NCI-H1694 (cell line): ENCODE data around the gene RIC8A.

Experiments used
- DNase-seq: peaks from one replicate; lab custom pipeline; 2025; lab: John Stamatoyannopoulos, UW

Gene RIC8A

DNA sequence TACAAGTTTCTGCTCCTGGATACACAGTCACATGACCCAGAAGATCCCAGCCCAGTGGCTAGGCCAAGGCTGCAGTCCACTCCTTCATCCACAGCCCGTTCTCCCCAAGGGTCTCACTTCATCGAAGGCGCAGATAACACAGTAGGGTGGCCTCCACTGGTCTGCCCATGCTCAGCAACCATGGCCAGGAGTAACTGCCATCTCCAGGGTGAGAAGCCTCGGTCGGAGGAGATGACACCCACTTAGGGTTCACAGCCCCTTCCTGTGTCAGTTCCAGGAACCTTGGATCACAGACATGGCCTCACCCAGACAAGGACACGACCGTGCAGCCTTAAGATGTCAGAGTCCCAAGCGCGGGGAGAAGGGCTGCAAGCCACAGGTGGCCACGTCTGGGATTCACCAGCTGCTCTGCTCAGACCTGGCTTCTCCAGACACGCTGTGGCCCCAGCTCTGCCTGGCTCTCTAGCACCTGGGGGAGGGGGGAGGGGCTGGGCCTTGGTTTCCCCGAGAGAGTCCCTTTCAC lies 2.9 kb upstream of the RIC8A start:
- DNase-seq, result no peak

GRCh38 chr11:205221-206001 lies 2.1 kb upstream of the RIC8A start:
- no peak for DNase-seq

DNA sequence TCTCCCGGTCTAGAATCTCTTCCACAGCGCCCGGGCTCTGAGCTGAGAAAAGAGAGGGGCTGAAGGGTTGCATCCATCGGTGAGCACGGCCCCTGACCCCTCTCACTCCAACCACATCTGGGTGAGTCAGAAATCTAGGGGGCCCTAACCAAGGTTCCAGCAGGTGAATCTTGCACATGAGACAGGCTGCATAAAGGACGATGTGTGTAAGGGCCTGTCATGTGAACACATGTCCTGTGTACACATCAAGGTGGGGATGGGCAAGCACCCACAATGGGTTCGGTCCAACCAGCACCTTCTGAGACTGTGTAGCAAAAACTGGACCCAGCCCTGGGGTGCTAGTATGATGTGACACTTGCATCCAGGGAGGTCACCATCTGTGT lies 1.5 kb upstream of the RIC8A start:
- DNase-seq, result no peak

DNA sequence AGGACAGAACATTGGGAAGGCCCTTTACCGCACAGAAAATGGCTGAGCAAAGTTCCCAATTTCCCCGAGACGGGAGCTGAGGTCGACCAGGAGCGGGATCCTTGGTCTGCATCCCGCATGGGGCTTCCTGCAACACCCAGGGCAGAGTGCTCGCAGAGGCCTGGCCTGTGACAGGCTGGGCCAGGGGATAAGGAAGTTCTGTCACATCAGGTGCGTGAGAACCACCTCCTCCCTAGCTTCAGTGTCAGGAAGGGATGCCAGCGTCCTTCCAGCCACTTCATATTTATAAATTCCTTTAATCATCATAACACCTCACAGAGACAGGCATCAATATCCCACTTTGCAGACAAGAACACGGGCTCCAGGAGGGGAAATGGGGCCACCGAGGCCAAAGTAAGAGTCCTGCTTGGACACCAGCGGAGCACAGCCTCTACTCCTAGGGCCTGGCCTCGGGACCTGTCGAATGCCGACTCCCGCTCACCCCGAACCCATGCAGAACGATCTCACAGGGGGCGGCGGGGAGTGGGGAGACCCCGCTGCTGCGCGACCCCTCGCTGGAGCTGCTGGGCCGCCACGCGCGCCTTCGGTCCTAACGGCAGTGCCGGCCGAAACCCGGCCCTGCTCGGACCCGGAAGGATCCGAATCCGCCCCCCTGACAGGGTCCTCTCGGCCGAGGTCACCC lies 841 bp upstream of the RIC8A start:
- no peak for DNase-seq

- DNase-seq, result no peak
Measured at GRCh38 chr11:207863-208180, 314 bp downstream of the RIC8A start.

DNA sequence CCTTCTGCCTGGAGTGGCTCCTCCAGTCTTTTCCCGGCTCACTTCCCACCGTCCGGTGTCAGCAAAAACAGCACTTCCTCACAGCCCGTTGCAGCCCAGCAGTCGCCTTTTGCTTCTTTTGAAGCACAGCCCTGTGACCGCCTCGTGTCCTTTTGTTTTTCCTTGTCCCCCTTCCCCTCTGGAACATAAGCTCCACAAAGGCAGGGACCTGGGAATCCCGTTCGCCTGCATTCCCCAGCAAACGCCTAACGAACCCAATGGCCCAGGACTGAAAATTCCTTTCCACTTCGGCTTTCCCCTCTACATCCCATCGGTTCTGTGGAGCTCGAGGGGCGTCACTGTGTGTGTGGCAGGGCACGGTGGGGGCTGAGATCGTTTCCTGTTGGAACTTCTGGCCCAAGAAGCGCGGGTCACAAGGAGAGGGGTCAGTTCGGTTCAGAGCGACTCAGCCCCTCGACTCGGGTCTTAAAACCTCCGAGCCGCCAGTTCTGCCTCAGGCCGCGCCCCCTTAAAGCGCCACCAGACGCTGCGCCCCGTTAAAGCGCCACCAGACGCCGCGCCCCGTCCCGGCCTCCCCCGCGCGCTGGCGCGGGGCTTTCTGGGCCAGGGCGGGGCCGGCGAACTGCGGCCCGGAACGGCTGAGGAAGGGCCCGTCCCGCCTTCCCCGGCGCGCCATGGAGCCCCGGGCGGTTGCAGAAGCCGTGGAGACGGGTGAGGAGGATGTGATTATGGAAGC lies 841 bp downstream of the RIC8A start:
- peak; percentile 9 for DNase-seq

- no peak for DNase-seq
Measured at GRCh38 chr11:208917-209260, 1.4 kb downstream of the RIC8A start.

DNA sequence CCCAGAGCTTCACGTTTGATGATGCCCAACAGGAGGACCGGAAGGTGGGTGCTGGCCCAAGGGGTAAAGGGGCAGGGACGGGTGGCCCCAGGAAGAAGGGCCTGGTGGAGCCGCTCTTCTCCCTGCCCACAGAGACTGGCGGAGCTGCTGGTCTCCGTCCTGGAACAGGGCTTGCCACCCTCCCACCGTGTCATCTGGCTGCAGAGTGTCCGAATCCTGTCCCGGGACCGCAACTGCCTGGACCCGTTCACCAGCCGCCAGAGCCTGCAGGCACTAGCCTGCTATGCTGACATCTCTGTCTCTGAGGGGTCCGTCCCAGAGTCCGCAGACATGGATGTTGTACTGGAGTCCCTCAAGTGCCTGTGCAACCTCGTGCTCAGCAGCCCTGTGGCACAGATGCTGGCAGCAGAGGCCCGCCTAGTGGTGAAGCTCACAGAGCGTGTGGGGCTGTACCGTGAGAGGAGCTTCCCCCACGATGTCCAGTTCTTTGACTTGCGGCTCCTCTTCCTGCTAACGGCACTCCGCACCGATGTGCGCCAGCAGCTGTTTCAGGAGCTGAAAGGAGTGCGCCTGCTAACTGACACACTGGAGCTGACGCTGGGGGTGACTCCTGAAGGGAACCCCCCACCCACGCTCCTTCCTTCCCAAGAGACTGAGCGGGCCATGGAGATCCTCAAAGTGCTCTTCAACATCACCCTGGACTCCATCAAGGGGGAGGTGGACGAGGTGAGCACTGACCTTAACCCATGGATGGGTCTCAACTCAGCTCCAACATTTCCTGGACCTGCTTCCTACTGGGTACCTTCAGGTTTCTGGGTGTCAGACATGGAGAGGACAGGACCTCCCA lies 2.0 kb downstream of the RIC8A start:
- no peak for DNase-seq

GRCh38 chr11:210122-210802 lies 2.8 kb downstream of the RIC8A start:
- no peak for DNase-seq

GRCh38 chr11:210803-211180 lies 3.3 kb downstream of the RIC8A start:
- DNase-seq, result no peak

GRCh38 chr11:211295-211694 lies 3.8 kb downstream of the RIC8A start:
- no peak for DNase-seq

GRCh38 chr11:211741-212140 lies 4.2 kb downstream of the RIC8A start:
- DNase-seq, result no peak

- no peak for DNase-seq
Measured at GRCh38 chr11:212150-213100, 4.9 kb downstream of the RIC8A start.

DNA sequence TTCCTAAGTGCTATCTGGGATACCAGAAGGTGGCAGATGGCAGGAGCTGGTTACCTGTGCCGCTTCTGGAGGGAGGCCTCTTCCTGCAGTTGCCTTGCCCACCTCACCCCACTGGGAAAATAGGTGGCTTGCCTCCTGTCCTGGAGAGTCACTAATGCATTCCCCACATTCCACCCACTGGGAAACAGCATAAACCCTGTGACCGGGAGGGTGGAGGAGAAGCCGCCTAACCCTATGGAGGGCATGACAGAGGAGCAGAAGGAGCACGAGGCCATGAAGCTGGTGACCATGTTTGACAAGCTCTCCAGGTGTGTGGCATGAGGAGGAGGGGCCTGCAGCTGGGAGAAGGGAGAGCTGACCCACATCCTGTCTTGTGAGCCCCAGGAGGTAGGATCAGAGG lies 5.6 kb downstream of the RIC8A start:
- no peak for DNase-seq

GRCh38 chr11:214083-214482 lies 6.6 kb downstream of the RIC8A start:
- no peak for DNase-seq

GRCh38 chr11:215581-216037 lies 8.1 kb downstream of the RIC8A start:
- DNase-seq, result no peak

- no peak for DNase-seq
Measured at GRCh38 chr11:216081-216974, 8.8 kb downstream of the RIC8A start.

- DNase-seq, result no peak
Measured at GRCh38 chr11:217704-218103, 10.2 kb downstream of the RIC8A start.
